Peyer's patch (tissue), 4 donors: ENCODE results near the gene NLGN1.

ENCODE experiments used
- POLR2A ChIP-seq, 2 donors: fragments of 450-650 bp; IDR thresholded peaks; one replicate each; pipeline ENCODE4 v1.5.1; 2017; ENCODE audit warnings: antibody characterized with exemption in 2 of 2, mild to moderate bottlenecking in 2 of 2, moderate library complexity in 2 of 2
- TF ChIP-seq, protein P1 (sequence below), 6 experiments: fragments of 450-650 bp in 4 of 6; fragments of 200-600 bp in 2 of 6; sonication (generic) in 1 of 6; IDR thresholded peaks; one replicate each; pipeline ENCODE4 v1.5.1; 2017 to 2019; ENCODE audit warnings: antibody characterized with exemption in 6 of 6, mild to moderate bottlenecking in 3 of 6, moderate library complexity in 1 of 6

DNA sequence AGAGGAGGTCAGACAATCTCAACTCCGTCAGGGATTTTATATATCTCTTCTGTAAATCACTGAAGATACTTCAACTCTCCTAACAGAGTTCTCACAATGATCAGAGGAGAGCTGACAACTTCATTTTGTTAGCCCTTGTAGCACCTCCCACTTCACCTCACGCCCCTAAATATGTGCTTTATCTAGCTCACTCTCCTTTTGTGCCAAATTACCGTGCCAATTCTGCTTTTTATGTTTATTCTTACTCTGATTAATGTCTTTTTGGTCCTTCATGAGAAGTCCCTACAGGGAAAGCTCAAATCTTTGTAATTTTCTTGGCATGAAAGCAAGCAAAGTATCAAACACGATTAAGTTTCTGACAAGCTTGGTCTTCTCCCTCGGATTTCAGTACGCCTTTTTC, 825.5 kb downstream of the NLGN1 start:
- TF ChIP-seq, protein P1, sequence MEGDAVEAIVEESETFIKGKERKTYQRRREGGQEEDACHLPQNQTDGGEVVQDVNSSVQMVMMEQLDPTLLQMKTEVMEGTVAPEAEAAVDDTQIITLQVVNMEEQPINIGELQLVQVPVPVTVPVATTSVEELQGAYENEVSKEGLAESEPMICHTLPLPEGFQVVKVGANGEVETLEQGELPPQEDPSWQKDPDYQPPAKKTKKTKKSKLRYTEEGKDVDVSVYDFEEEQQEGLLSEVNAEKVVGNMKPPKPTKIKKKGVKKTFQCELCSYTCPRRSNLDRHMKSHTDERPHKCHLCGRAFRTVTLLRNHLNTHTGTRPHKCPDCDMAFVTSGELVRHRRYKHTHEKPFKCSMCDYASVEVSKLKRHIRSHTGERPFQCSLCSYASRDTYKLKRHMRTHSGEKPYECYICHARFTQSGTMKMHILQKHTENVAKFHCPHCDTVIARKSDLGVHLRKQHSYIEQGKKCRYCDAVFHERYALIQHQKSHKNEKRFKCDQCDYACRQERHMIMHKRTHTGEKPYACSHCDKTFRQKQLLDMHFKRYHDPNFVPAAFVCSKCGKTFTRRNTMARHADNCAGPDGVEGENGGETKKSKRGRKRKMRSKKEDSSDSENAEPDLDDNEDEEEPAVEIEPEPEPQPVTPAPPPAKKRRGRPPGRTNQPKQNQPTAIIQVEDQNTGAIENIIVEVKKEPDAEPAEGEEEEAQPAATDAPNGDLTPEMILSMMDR (IDR thresholded peaks at IDR 0.05) = no peak
- TF ChIP-seq POLR2A (IDR thresholded peaks at IDR 0.05) = no peak
